SU-DHL-6 (cell line): Measurements from ENCODE around the gene SSNA1.

Source experiments
- H2AFZ ChIP-seq: fragments of 200-600 bp; sonication (generic); 2 replicates; pipeline ENCODE4 v1.6.1; 2014; ENCODE audit warnings: low read depth, mild to moderate bottlenecking, moderate library complexity, mixed read lengths, antibody characterized with exemption, low read length; ENCODE audit not compliant: severe bottlenecking
- H3F3A ChIP-seq: fragments of 200-600 bp; shearing (Covaris generic); 2 replicates; pipeline ENCODE4 v1.6.0; 2016; ENCODE audit warnings: antibody characterized with exemption, mild to moderate bottlenecking; ENCODE audit not compliant: insufficient read depth
- H3K27ac ChIP-seq: fragments of 200-600 bp; sonication (generic); 2 replicates; pipeline ENCODE4 v1.5.1; 2016; ENCODE audit warnings: low read depth, mild to moderate bottlenecking, low read length, moderate library complexity, mixed read lengths
- H3K27me3 ChIP-seq: fragments of 200-600 bp; sonication (generic), shearing (Covaris generic); 2 replicates; pipeline ENCODE4 v1.6.0; 2014; ENCODE audit warnings: mild to moderate bottlenecking, low read length
- H3K36me3 ChIP-seq: fragments of 200-600 bp; sonication (generic); 2 replicates; pipeline ENCODE4 v1.6.1; 2014; ENCODE audit warnings: mild to moderate bottlenecking, low read length, mixed read lengths
- H3K4me2 ChIP-seq: fragments of 300-600, 200-600 bp; shearing (Covaris generic), sonication (generic); 2 replicates; pipeline ENCODE4 v1.6.0; 2014; ENCODE audit warnings: low read length, low read depth, mild to moderate bottlenecking; ENCODE audit not compliant: poor library complexity, severe bottlenecking
- H3K4me3 ChIP-seq: fragments of 200-600 bp; sonication (generic); 2 replicates; pipeline ENCODE4 v1.5.1; 2014; ENCODE audit warnings: antibody characterized with exemption, low read length, mild to moderate bottlenecking, mixed read lengths; ENCODE audit not compliant: insufficient read depth, poor library complexity, severe bottlenecking
- H3K79me2 ChIP-seq: fragments of 200-600 bp; sonication (generic); 2 replicates; pipeline ENCODE4 v1.6.1; 2014; ENCODE audit warnings: mild to moderate bottlenecking, low read length, moderate library complexity; ENCODE audit not compliant: insufficient read depth
- H3K9ac ChIP-seq: fragments of 200-600 bp; sonication (generic); 2 replicates; pipeline ENCODE4 v1.7.0; 2014; ENCODE audit warnings: mild to moderate bottlenecking, low read length
- H3K9me2 ChIP-seq: fragments of 200-600 bp; sonication (generic); replicated peaks from 2 replicates; pipeline ENCODE4 v1.6.1; 2014; ENCODE audit warnings: low read length; ENCODE audit not compliant: insufficient read depth
- H3K9me3 ChIP-seq: fragments of 200-600 bp; sonication (generic); 2 replicates; pipeline ENCODE4 v1.6.1; 2014; ENCODE audit warnings: low read length, mixed read lengths; ENCODE audit not compliant: insufficient read depth
- H4K20me1 ChIP-seq: fragments of 200-600 bp; sonication (generic); 2 replicates; pipeline ENCODE4 v1.6.1; 2014; ENCODE audit warnings: low read depth, mild to moderate bottlenecking, antibody characterized with exemption, low read length, moderate library complexity, mixed read lengths
- EZH2phosphoT487 ChIP-seq: fragments of 200-600 bp; sonication (generic), shearing (Covaris generic); conservative IDR thresholded peaks from 2 replicates; pipeline ENCODE4 v1.6.1; 2018; ENCODE audit warnings: mild to moderate bottlenecking, antibody characterized with exemption, low read length, moderate library complexity, mixed read lengths
- TF ChIP-seq, protein P1 (sequence below): fragments of 200-600 bp; sonication (generic); IDR thresholded peaks from one replicate; pipeline ENCODE4 v1.5.1; 2017; ENCODE audit warnings: antibody characterized with exemption, mild to moderate bottlenecking, low read length, moderate library complexity; ENCODE audit not compliant: insufficient read depth, poor library complexity, severe bottlenecking

The SSNA1 gene

DNA sequence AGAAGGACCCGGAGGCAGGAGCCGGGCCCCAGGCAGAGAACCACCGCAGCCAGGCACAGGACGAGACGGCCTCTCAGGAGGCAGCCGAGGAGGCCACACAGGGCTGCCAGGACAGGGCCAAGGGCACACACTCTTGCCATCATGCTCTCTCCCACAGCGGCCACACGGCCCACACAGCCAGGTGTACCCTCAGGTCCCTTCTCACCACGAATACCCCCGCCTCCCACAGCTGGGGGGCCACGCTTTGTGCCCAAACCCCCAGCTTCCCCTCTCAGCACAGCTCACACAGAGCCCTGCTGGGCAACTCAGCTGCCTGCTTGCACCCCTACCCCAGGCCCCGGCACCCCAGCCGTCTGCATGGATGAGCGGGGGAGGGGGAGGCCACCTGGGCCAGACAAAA lies 5.3 kb downstream of the SSNA1 start:
- Histone ChIP-seq H3K4me2 (no peak overlapping the region), H3K36me3 (no peaks in the 10 kb centered on the region), H3K9me3 (no peaks in the 10 kb centered on the region), H3K27me3 (no peaks in the 10 kb centered on the region), H3K9me2 (no peaks in the 10 kb centered on the region), H3K79me2 (peaks cover 6% of the 10 kb centered on the region; the same call in 1 of the 2 replicates), H3K27ac (no peak overlapping the region), H3K9ac (no peak overlapping the region), H2AFZ (no peak overlapping the region), H4K20me1 (no peaks in the 10 kb centered on the region), H3K4me3 (no peak overlapping the region), H3F3A (no peaks in the 10 kb centered on the region)
- no peak for TF ChIP-seq EZH2phosphoT487
- TF ChIP-seq, protein P1, sequence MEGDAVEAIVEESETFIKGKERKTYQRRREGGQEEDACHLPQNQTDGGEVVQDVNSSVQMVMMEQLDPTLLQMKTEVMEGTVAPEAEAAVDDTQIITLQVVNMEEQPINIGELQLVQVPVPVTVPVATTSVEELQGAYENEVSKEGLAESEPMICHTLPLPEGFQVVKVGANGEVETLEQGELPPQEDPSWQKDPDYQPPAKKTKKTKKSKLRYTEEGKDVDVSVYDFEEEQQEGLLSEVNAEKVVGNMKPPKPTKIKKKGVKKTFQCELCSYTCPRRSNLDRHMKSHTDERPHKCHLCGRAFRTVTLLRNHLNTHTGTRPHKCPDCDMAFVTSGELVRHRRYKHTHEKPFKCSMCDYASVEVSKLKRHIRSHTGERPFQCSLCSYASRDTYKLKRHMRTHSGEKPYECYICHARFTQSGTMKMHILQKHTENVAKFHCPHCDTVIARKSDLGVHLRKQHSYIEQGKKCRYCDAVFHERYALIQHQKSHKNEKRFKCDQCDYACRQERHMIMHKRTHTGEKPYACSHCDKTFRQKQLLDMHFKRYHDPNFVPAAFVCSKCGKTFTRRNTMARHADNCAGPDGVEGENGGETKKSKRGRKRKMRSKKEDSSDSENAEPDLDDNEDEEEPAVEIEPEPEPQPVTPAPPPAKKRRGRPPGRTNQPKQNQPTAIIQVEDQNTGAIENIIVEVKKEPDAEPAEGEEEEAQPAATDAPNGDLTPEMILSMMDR, result no peak

DNA sequence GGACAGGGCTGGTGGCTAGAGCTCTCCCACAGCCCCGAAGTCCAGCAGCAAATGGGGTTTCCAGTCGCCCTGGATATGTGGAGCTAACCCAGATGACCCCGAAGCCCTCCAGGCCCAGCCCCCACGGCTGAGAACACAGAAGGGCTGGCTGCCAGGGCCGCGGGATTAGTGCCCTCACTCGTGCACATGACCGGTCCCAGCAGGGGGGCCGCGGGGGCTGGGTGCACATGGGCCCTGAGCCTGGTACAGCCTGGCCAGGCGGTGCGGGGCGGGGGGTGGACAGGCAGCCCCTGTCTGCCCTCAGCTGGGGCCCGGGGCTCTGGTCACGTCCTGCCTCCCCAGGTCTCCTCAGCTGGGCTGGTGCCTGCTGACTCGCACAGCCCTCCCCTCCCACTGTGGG lies 5.9 kb downstream of the SSNA1 start:
- H4K20me1 ChIP-seq, result no peaks in the 10 kb centered on the region
- H3K9me2 ChIP-seq, result no peaks in the 10 kb centered on the region
- no peaks in the 10 kb centered on the region for H3K27me3 ChIP-seq
- no peaks in the 10 kb centered on the region for H3F3A ChIP-seq
- H3K9ac ChIP-seq, result no peak overlapping the region
- TF ChIP-seq, protein P1, result no peak
- TF ChIP-seq EZH2phosphoT487, result no peak
- H3K4me3 ChIP-seq, result no peak overlapping the region
- no peaks in the 10 kb centered on the region for H3K36me3 ChIP-seq
- H3K27ac ChIP-seq, result no peak overlapping the region
- H2AFZ ChIP-seq, result no peak overlapping the region
- H3K4me2 ChIP-seq, result no peak overlapping the region
- H3K9me3 ChIP-seq, result no peaks in the 10 kb centered on the region
- peaks cover 4% of the 10 kb centered on the region; the same call in 1 of the 2 replicates for H3K79me2 ChIP-seq

DNA sequence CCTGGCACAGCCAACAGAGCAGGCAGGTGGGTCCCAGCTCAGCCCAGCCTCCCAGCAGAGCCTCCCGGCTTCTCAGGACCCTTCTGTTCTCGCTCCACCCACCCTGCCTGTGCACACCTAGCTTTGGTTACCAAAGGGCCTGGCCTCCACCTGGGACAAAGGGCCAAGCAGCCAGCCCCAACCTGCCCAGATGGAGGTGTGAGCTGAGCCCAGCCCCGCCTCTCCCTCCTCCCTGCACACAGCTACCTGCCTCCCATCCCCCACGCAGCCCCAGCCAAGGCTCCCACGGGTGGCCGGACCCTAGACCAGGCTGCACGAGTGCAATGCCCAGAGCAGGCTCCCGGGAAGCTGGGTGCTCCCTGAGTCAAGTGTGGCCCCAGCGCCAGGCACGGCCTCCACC lies 6.4 kb downstream of the SSNA1 start:
- Histone ChIP-seq H3K4me2 (no peak overlapping the region), H4K20me1 (no peaks in the 10 kb centered on the region), H3K79me2 (no peaks in the 10 kb centered on the region; the same call in 1 of the 2 replicates), H3K27me3 (no peaks in the 10 kb centered on the region), H2AFZ (no peak overlapping the region), H3K27ac (no peak overlapping the region), H3K4me3 (no peak overlapping the region), H3F3A (no peaks in the 10 kb centered on the region), H3K9me2 (no peaks in the 10 kb centered on the region), H3K36me3 (no peaks in the 10 kb centered on the region), H3K9me3 (no peaks in the 10 kb centered on the region), H3K9ac (no peak overlapping the region)
- no peak for TF ChIP-seq EZH2phosphoT487
- TF ChIP-seq, protein P1, result no peak
